SK-N-SH (cell line): ENCODE measurements around the gene HM13. TPM values are rescaled to one million over a fixed set of nuclear protein-coding genes. Genes with fewer than 3 reads are reported as not detected.

ENCODE experiments used
- CTCF ChIA-PET: fragments of 300-600, 350-600 bp; formaldehyde crosslinking; extraction: SDS; loops from one replicate; lab custom pipeline; 2021; lab: Yijun Ruan, JAX
- POLR2A ChIA-PET: fragments of 350-600 bp; sonication (Branson Sonifier 250); formaldehyde crosslinking; extraction: SDS; loops from one replicate; lab custom pipeline; 2020; ENCODE audit warnings: antibody characterized with exemption, inconsistent platforms; lab: Yijun Ruan, JAX
- DNase-seq: peaks from one replicate; pipeline ENCODE4 v3.0.0; 2012
- H2AFZ ChIP-seq: fragments of 200-600 bp; sonication (generic); 2 replicates; pipeline ENCODE4 v1.8.1; 2016; ENCODE audit warnings: antibody characterized with exemption, mild to moderate bottlenecking, low read depth
- H3F3A ChIP-seq: fragments of 200-600 bp; sonication (generic); replicated peaks from 2 replicates; pipeline ENCODE3; 2016; ENCODE audit warnings: antibody characterized with exemption, mild to moderate bottlenecking; ENCODE audit not compliant: insufficient read depth
- H3K27ac ChIP-seq, 2 experiments: fragments of 200-500 bp in 1 of 2; fragments of 200-600 bp in 1 of 2; sonication (Bioruptor generic) in 1 of 2; sonication (generic), shearing (Covaris generic) in 1 of 2; 2 replicates each; pipeline versions ENCODE4 v1.5.1 to v1.6.1; 2014 to 2016; ENCODE audit warnings: low read depth in 2 of 2, inconsistent platforms in 1 of 2, low read length in 1 of 2, mild to moderate bottlenecking in 1 of 2, mixed read lengths in 1 of 2
- H3K27me3 ChIP-seq: fragments of 200-600 bp; sonication (generic), shearing (Covaris generic); 2 replicates; pipeline ENCODE4 v1.6.1; 2016; ENCODE audit warnings: mixed run types; ENCODE audit not compliant: insufficient read depth
- H3K36me3 ChIP-seq, 2 experiments: fragments of 200-500 bp in 1 of 2; fragments of 200-600 bp in 1 of 2; sonication (Bioruptor generic) in 1 of 2; sonication (generic) in 1 of 2; replicated peaks in 1 of 2; 2 replicates each; pipeline versions ENCODE3 to v1.5.1; 2014 to 2016; ENCODE audit warnings: low read length in 1 of 2, mild to moderate bottlenecking in 1 of 2; ENCODE audit not compliant: insufficient read depth in 2 of 2, control insufficient read depth in 1 of 2
- H3K4me1 ChIP-seq, 2 experiments: fragments of 200-500 bp in 1 of 2; fragments of 200-600 bp in 1 of 2; sonication (Bioruptor generic) in 1 of 2; sonication (generic), shearing (Covaris generic) in 1 of 2; 2 replicates each; pipeline versions ENCODE4 v1.5.1 to v1.6.1; 2014 to 2016; ENCODE audit warnings: low read depth in 1 of 2, low read length in 1 of 2, mixed run types in 1 of 2; ENCODE audit not compliant: insufficient read depth in 2 of 2, control insufficient read depth in 1 of 2
- H3K4me2 ChIP-seq: fragments of 200-600 bp; sonication (generic), shearing (Covaris generic); 2 replicates; pipeline ENCODE4 v1.6.1; 2017; ENCODE audit warnings: mixed run types
- H3K4me3 ChIP-seq, 2 experiments: fragments of 200-500 bp in 1 of 2; fragments of 200-600 bp in 1 of 2; sonication (Bioruptor generic) in 1 of 2; sonication (generic), shearing (Covaris generic) in 1 of 2; 2 replicates each; pipeline versions ENCODE4 v1.5.1 to v1.8.1; 2014 to 2016; ENCODE audit warnings: low read depth in 2 of 2, inconsistent platforms in 1 of 2, low read length in 1 of 2, mild to moderate bottlenecking in 1 of 2, mixed read lengths in 1 of 2, moderate library complexity in 1 of 2
- H3K79me2 ChIP-seq: fragments of 200-600 bp; sonication (generic); 2 replicates; pipeline ENCODE4 v1.8.1; 2017; ENCODE audit warnings: mild to moderate bottlenecking; ENCODE audit not compliant: insufficient read depth
- H3K9ac ChIP-seq: fragments of 200-600 bp; sonication (generic); 2 replicates; pipeline ENCODE4 v1.6.1; 2017; ENCODE audit warnings: mixed run types
- H3K9me2 ChIP-seq: fragments of 200-600 bp; sonication (generic); 2 replicates; pipeline ENCODE4 v1.6.1; 2017; ENCODE audit warnings: mixed run types
- H3K9me3 ChIP-seq: fragments of 200-600 bp; sonication (generic); 2 replicates; pipeline ENCODE4 v1.6.1; 2017; ENCODE audit warnings: mixed run types, mild to moderate bottlenecking, moderate library complexity
- H4K20me1 ChIP-seq: fragments of 200-600 bp; sonication (generic); 2 replicates; pipeline ENCODE4 v1.6.1; 2017; ENCODE audit warnings: mild to moderate bottlenecking, mixed run types; ENCODE audit not compliant: insufficient read depth
- CHD2 ChIP-seq: fragments of 150-350 bp; IDR thresholded peaks from 2 replicates; pipeline ENCODE4 v1.6.1; 2018; ENCODE audit warnings: low read length; ENCODE audit not compliant: partially characterized antibody
- EP300 ChIP-seq, 2 experiments: IDR thresholded peaks; 2 replicates each; pipeline versions ENCODE4 v1.4.0 to v1.6.1; 2012; ENCODE audit warnings: borderline replicate concordance in 1 of 2, low read depth in 1 of 2, low read length in 1 of 2
- FOSL2 ChIP-seq: IDR thresholded peaks from 2 replicates; pipeline ENCODE4 v1.4.0; 2012; ENCODE audit warnings: low read depth, mild to moderate bottlenecking, moderate library complexity, borderline replicate concordance
- JUND ChIP-seq: IDR thresholded peaks from 2 replicates; pipeline ENCODE4 v1.4.0; 2012
- NFIC ChIP-seq: IDR thresholded peaks from 2 replicates; pipeline ENCODE4 v1.4.0; 2012; ENCODE audit warnings: borderline replicate concordance
- POLR2AphosphoS5 ChIP-seq: IDR thresholded peaks from 2 replicates; pipeline ENCODE4 v1.6.1; 2012; ENCODE audit warnings: low read depth, low read length
- RFX5 ChIP-seq: IDR thresholded peaks from 2 replicates; pipeline ENCODE4 v1.6.1; 2012; ENCODE audit warnings: mild to moderate bottlenecking, improper control_type of control experiment, low read length
- WGBS: methylation state at CpG from one replicate; pipeline ENCODE4 v1.1.6; 2017; ENCODE audit warnings: low lambda C conversion rate; 5-methylcytosine and 5-hydroxymethylcytosine counted together
- polyA plus RNA-seq, 3 experiments: library from polyadenylated mRNA; depleted of rRNA; stranded (reverse); fragments of >200 nt; gene quantifications; 2 replicates each; pipeline ENCODE4 v1.2.3, GENCODE V29; 2012
- TF ChIP-seq, protein P1 (sequence below): IDR thresholded peaks from 2 replicates; pipeline ENCODE4 v1.4.0; 2012; ENCODE audit warnings: low read depth
- TF ChIP-seq, protein P2 (sequence below): IDR thresholded peaks from 2 replicates; pipeline ENCODE4 v1.6.1; 2012; ENCODE audit warnings: mild to moderate bottlenecking, low read depth, low read length, moderate library complexity
- TF ChIP-seq, protein P3 (sequence below): IDR thresholded peaks from 2 replicates; pipeline ENCODE4; 2012

HM13 gene
- polyA plus RNA-seq, 1 of the 3 experiments (the other 2 are of a cell fraction) = 160 TPM

DNA sequence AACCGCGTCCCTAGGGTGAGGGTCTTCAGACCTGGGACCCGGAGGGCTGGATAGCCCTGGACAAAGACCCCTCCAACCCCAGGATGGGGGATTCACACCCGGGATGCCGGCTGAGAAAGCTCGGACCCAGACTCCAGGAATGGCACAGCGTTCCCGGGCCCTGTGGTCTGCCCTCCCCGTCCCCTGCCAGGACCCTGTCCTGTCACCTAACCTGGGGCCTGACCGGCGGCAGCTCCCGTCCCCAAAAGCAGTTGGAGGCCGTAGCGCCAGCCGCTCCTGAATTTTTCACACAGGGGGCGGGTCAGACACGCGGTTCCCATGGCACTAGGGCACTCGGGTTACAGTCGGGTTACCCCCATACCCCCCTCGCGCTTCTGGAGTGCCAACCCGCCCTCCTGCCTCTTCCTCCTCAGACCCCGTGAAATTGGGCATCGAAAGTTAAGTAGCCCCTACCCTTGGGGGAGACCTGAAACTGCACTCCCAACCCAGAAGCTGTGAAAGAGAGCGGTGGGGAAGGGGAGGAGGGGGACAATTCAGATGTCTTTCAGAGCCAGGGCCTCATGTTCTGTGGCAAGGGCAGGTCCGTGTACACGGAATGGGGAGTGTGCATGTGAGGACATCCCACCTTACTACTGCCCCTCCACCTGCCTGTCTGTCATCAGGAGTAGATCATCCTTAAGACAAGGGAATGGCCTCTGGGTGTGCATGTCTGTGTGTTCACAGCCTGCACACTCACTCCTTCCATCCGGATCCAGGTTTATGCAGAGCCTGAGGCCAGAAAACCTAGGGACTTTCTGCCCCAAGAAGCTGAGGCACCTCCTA lies 38.6 kb upstream of the HM13 start:
- peak overlapping the region; percentile 56 to 75 for H3K4me3 ChIP-seq
- H3K79me2 ChIP-seq = no peaks in the 10 kb centered on the region; the same call in 1 of the 2 replicates
- TF ChIP-seq, protein P1, sequence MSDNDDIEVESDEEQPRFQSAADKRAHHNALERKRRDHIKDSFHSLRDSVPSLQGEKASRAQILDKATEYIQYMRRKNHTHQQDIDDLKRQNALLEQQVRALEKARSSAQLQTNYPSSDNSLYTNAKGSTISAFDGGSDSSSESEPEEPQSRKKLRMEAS = no peak; the same call in 1 of the 2 replicates
- TF ChIP-seq POLR2AphosphoS5 = no peak
- H2AFZ ChIP-seq = peak overlapping the region; percentile 84
- ChIA-PET POLR2A (no interaction called here), CTCF (interaction anchor here (1.0 to 2.8 kb wide), 5 partner anchors 15 to 81 kb away, joined by 3 to 12 read pairs (median 4); no protein-coding TSS in a partner anchor)
- no peaks in the 10 kb centered on the region for H4K20me1 ChIP-seq
- no peaks in the 10 kb centered on the region for H3K36me3 ChIP-seq
- H3K27ac ChIP-seq = peak overlapping the region in 1 of 2 experiments; percentile 56; a peak in 1 of 4 replicates
- no peaks in the 10 kb centered on the region for H3F3A ChIP-seq
- peaks cover 2 to 7% of the 10 kb centered on the region in 2 experiments; a peak in 2 of 4 replicates for H3K4me1 ChIP-seq
- no peaks in the 10 kb centered on the region for H3K9me3 ChIP-seq
- H3K4me2 ChIP-seq = peak overlapping the region; percentile 98
- DNase-seq = no peak
- H3K9me2 ChIP-seq = no peaks in the 10 kb centered on the region
- peak overlapping the region; percentile 72 for H3K9ac ChIP-seq
- no peaks in the 10 kb centered on the region for H3K27me3 ChIP-seq
- 12% methylated on average over 14 of the region's 29 CpGs for WGBS

DNA sequence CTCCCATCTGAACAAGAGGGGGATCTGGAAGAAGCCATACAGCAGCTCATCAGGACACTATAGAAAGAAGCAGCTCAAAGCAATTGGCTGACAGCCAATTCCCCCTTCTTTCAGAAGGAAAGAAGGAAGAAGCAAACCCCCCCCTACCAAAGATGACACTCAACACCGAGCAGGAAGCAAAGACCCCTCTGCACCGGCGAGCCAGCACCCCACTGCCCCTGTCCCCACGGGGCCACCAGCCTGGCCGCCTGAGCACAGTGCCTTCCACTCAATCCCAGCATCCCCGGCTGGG lies 38.0 kb upstream of the HM13 start:
- Histone ChIP-seq H3K4me3 (peak overlapping the region in 1 of 2 experiments; percentile 56; a peak in 2 of 4 replicates), H3K27ac (peak overlapping the region in 1 of 2 experiments; percentile 56; a peak in 2 of 4 replicates), H3K9me2 (no peaks in the 10 kb centered on the region), H3K9me3 (no peaks in the 10 kb centered on the region), H4K20me1 (no peaks in the 10 kb centered on the region), H2AFZ (no peak overlapping the region), H3K27me3 (no peaks in the 10 kb centered on the region), H3K36me3 (no peaks in the 10 kb centered on the region), H3K4me2 (peak overlapping the region; percentile 98), H3K9ac (peak overlapping the region; percentile 72; the same call in 1 of the 2 replicates), H3F3A (no peaks in the 10 kb centered on the region), H3K4me1 (peaks cover 2 to 7% of the 10 kb centered on the region in 2 experiments; a peak in 2 of 4 replicates), H3K79me2 (no peaks in the 10 kb centered on the region; the same call in 1 of the 2 replicates)
- ChIA-PET CTCF (interaction anchor here (1.0 to 2.8 kb wide), 2 partner anchors 16 to 27 kb away, joined by 3 to 12 read pairs; no protein-coding TSS in a partner anchor), POLR2A (no interaction called here)
- TF ChIP-seq FOSL2 (no peak), NFIC (peak; percentile 59)
- no peak for DNase-seq
- WGBS = 29% methylated on average over 6 of the region's 6 CpGs

DNA sequence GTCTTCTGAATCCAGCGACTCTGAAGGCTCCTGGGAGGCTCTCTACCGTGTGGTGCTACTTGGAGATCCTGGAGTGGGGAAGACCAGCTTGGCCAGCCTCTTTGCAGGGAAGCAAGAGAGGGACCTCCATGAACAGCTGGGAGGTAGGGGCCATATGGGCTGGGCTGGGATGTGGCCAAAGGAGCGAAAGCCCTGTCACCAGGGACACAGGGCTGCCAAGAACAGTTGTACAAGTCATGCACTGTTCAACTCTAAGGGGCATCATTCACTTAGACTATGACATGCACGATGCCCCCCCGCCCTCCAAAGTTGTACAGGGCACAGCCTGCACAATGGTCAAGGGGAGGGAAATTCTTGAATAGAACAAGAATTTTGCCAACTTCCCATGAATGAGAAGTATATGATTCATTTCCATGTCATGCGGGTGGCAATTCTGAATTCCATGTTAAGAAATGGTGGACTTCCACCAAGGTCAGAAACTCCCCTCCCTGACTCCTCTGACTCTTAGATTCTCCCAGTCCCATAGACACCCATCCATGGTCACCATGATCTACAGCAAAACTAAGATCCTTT lies 37.5 kb upstream of the HM13 start:
- CTCF ChIA-PET = interaction anchor here (1.0 to 3.0 kb wide), 3 partner anchors 17 to 27 kb away, joined by 3 to 14 read pairs (median 12); no protein-coding TSS in a partner anchor
- 40% methylated on average over 6 of the region's 6 CpGs for WGBS
- peak overlapping the region in 1 of 2 experiments; percentile 56; a peak in 2 of 4 replicates for H3K27ac ChIP-seq
- POLR2A ChIA-PET = no interaction called here
- H3K4me2 ChIP-seq = peak overlapping the region; percentile 98
- H3K9me3 ChIP-seq = no peaks in the 10 kb centered on the region
- no peaks in the 10 kb centered on the region for H3K36me3 ChIP-seq
- H2AFZ ChIP-seq = no peak overlapping the region
- H3K79me2 ChIP-seq = no peaks in the 10 kb centered on the region; the same call in 1 of the 2 replicates
- H4K20me1 ChIP-seq = no peaks in the 10 kb centered on the region
- H3K9me2 ChIP-seq = no peaks in the 10 kb centered on the region
- no peak overlapping the region; a peak in 1 of 4 replicates for H3K4me3 ChIP-seq
- peak overlapping the region; percentile 72; the same call in 1 of the 2 replicates for H3K9ac ChIP-seq
- H3F3A ChIP-seq = peaks cover 3% of the 10 kb centered on the region
- no peak for DNase-seq
- H3K27me3 ChIP-seq = no peaks in the 10 kb centered on the region
- peaks cover 2 to 7% of the 10 kb centered on the region in 2 experiments; a peak in 2 of 4 replicates for H3K4me1 ChIP-seq
- TF ChIP-seq, protein P2, sequence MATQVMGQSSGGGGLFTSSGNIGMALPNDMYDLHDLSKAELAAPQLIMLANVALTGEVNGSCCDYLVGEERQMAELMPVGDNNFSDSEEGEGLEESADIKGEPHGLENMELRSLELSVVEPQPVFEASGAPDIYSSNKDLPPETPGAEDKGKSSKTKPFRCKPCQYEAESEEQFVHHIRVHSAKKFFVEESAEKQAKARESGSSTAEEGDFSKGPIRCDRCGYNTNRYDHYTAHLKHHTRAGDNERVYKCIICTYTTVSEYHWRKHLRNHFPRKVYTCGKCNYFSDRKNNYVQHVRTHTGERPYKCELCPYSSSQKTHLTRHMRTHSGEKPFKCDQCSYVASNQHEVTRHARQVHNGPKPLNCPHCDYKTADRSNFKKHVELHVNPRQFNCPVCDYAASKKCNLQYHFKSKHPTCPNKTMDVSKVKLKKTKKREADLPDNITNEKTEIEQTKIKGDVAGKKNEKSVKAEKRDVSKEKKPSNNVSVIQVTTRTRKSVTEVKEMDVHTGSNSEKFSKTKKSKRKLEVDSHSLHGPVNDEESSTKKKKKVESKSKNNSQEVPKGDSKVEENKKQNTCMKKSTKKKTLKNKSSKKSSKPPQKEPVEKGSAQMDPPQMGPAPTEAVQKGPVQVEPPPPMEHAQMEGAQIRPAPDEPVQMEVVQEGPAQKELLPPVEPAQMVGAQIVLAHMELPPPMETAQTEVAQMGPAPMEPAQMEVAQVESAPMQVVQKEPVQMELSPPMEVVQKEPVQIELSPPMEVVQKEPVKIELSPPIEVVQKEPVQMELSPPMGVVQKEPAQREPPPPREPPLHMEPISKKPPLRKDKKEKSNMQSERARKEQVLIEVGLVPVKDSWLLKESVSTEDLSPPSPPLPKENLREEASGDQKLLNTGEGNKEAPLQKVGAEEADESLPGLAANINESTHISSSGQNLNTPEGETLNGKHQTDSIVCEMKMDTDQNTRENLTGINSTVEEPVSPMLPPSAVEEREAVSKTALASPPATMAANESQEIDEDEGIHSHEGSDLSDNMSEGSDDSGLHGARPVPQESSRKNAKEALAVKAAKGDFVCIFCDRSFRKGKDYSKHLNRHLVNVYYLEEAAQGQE = no peak
- TF ChIP-seq RFX5 = no peak
- no peak for TF ChIP-seq CHD2
- TF ChIP-seq, protein P1 = no peak
- no peak for TF ChIP-seq EP300 (IDR thresholded peaks at IDR 0.05; ENCODE audit: borderline replicate concordance in 1 of 2, low read depth in 1 of 2, low read length in 1 of 2)
- peak; percentile 34 for TF ChIP-seq JUND
- TF ChIP-seq, protein P3, sequence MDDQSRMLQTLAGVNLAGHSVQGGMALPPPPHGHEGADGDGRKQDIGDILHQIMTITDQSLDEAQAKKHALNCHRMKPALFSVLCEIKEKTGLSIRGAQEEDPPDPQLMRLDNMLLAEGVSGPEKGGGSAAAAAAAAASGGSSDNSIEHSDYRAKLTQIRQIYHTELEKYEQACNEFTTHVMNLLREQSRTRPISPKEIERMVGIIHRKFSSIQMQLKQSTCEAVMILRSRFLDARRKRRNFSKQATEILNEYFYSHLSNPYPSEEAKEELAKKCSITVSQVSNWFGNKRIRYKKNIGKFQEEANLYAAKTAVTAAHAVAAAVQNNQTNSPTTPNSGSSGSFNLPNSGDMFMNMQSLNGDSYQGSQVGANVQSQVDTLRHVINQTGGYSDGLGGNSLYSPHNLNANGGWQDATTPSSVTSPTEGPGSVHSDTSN = peak; percentile 21; the same call in 1 of the 2 replicates
